ENCODE measurements around the gene CCNL2.

Gene CCNL2

DNA sequence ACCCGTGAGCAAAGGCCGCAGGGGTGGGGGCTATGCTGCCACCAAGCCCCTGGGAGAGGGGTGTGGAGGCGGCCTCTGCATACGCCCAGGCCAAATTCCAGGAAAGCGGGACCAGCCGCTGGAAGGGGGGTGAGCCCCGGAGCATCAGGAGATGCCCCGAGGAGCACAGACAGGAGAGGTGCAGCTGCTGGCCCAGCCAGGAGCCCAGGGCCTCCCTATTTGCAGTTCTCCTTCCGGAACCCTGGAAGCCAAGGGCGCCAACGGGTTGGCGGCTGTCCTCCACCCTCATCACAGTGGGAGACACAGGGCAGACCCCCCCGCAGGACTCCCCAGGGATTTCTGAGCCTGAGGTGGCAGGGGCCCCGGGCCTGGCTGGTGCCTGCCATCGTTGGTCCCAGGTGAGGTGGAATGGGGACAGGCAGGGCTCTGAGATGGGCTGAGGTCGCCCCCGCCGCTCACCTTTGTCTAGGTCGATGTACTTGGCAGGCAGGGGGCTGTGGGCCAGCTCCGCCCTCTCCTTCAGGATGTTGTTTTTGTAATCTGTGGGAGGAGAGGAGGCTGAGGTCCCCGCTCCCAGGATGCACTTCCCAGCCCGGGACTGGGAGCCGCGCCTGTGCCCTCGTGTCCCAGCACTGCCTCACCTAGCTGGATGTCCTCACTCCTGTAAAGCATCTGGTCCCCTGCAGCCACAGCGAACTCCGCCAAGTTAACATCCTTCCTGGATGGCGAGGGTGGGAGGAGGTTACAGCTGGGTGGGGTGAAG is 45.6 kb downstream of the CCNL2 start:
- no peak for DNase-seq (ENCODE audit: low read depth)
- H3K4me3 ChIP-seq (replicated peaks; ENCODE audit: low read depth, low read length): no peak overlapping the region
- TF ChIP-seq, protein P1, sequence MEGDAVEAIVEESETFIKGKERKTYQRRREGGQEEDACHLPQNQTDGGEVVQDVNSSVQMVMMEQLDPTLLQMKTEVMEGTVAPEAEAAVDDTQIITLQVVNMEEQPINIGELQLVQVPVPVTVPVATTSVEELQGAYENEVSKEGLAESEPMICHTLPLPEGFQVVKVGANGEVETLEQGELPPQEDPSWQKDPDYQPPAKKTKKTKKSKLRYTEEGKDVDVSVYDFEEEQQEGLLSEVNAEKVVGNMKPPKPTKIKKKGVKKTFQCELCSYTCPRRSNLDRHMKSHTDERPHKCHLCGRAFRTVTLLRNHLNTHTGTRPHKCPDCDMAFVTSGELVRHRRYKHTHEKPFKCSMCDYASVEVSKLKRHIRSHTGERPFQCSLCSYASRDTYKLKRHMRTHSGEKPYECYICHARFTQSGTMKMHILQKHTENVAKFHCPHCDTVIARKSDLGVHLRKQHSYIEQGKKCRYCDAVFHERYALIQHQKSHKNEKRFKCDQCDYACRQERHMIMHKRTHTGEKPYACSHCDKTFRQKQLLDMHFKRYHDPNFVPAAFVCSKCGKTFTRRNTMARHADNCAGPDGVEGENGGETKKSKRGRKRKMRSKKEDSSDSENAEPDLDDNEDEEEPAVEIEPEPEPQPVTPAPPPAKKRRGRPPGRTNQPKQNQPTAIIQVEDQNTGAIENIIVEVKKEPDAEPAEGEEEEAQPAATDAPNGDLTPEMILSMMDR (IDR thresholded peaks at IDR 0.05; ENCODE audit: low read length, missing control alignments): no peak

DNA sequence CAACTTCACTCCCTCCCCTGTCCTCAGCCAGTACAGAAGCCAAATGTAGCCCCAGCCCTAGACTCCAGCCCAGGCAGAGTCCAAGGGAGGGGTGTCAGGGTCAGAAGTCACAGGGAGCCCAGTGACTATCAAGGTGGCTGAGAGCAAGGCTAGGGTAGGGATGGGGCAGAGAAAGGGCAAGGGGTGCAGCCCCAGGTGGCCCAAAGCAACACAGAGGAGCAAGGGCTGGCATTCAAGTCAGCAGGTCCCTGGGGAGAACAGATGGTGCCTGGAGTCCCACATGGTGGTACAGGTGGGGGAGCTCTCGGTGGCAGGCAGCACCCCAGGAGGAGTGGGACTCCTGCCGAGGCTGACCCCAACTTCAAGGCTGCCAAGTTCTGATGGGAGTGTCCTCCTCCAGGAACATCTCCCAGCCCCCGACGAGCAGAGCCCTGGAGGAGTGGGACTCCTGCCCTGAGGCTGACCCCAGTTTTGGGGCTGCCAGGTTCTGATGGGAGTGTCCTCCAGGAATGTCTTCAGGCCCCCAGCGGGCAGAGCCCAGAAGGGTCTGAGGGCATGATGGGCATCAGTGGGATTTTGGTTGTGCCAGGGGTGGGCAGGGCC is 46.2 kb downstream of the CCNL2 start:
- no peak overlapping the region for H3K4me3 ChIP-seq (replicated peaks; ENCODE audit: low read depth, low read length)
- no peak for DNase-seq (ENCODE audit: low read depth)
- TF ChIP-seq, protein P1 (IDR thresholded peaks at IDR 0.05; ENCODE audit: low read length, missing control alignments): no peak

DNA sequence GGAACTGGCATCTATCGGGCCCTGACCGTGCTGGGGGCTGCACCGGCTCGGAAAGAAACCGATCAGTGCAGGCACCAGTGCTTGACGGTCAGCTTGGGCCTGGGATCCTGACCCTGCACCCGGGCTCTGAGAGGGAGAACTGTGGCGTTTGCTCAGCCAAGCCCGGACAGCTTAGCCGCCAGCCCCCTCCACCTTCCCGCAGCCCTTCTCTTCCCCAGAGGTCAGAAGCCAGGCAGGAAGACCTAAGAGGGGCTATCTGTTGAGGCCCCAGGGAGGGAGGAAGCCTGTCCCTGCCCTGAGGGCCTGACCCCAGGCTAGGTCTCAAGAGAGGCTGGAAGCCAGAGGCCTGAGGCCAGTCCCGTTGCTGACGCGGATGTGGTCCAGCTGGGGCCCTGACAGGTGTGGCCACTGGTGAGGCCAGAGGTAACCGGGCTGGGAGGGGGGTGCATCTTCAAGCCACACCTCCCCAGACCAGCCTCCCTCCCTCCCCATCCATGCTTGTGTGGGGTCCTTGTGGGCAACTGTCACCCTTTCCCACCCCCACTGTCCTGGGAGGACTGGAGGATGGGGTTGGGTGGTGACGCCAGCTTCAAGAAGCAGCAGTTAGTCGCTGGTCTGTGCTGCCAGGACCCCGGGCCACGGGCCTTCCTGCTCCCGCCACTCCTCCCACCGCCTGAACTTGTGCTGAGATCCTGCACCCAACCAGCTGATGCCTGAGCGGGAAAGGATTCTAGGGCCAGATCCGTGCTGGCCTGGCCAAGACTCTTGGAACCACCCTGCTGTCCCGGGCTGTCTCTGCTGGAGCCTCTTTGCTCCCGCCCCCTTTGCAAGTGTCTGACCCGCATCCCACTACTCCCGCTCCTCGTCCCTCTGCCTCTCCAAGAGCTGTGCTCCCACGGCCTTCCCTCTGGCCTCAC is 47.4 kb downstream of the CCNL2 start:
- DNase-seq (ENCODE audit: low read depth): no peak
- H3K4me3 ChIP-seq (replicated peaks; ENCODE audit: low read depth, low read length): no peak overlapping the region
- TF ChIP-seq, protein P1 (IDR thresholded peaks at IDR 0.05; ENCODE audit: low read length, missing control alignments): no peak

DNA sequence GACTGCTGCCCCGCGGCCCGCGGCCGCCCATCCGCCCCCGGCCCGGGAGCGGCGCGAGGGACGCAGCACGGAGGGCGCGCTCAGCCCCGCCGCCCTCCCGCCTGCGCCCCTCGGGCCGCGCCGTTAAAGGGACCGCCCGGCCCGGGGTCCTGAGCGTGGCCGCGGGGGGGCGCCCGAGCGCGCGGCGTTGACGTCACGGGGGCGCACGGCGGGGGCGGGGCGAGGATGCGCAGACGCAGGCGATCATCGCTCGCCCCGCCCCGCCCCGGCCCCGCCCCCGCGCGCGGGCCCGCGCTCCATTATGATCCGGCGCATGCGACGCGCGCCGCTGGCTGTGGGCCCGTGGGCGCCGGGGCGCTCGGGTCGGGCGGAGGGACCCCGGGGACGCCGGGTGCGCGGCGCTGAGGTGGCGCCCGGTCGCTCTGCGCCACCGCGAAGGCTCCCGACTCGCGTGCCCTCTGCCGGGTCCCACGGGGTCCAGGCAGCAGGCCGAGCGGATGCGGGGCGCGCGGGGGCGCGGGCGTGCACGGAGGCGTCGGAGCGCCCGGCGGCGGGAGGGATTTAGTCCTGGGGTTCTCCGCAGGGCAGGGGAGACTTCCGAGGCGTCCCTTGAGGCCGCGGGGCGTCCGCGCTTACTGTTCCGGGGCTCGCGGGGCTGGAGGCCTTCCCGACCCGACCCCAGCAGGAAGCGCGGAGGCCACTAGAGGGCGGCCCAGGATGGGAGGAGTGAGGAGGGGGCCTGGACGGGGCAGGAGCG is 49.7 kb downstream of the CCNL2 start, which contains the start of gene DVL1:
DVL1 (minus strand) TSS at position 163 of the 757 bp plus-strand sequence. CDS start 353 bp downstream, outside the sequence.
- TF ChIP-seq, protein P1 (IDR thresholded peaks at IDR 0.05; ENCODE audit: low read length, missing control alignments): peak; percentile 29
- H3K4me3 ChIP-seq (replicated peaks; ENCODE audit: low read depth, low read length): peak within 1 kb of the TSS; percentile 66
- DNase-seq (ENCODE audit: low read depth): peak; percentile 53

DNA sequence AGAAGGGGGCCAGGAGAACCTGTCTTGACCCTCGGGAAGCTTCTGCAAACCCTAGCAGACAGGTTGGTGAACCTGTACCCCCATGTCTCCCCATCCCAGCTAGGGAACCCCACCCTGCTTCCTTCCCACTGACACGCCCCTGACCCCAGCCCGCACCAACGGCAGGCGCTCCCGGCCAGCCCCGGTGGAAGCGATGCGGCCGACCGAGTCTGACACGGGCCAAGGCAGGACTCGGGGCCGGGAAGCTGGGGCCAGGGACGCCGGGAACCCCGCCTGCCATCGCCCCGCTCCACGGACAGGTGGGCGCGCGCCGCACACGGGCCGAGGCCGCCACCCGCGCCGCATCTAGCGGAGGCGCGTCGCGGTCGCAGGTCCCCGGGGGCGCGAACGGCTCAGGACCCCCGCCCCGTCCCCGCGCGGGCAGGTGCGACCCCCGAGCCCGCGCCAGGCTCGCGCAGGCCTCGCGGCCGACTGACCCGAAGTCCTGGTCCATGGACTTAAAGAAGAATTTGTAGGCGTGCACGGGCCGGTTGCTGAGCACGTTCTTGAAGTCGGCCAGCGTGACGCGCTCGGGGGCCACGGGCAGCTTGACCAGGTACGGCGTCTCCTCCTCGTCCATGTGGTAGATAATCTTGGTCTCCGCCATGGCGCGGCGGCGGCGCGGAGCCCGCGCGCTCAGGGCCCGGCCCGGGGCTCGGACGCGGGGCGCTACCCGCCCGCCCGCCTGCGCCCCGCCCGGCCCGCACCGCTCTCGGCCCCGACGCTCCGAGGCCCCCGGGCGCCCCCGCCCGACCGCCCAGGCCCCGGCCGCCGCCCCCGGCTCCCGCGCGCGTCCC is 50.5 kb downstream of the CCNL2 start:
- H3K4me3 ChIP-seq (replicated peaks; ENCODE audit: low read depth, low read length): peak overlapping the region; percentile 66
- TF ChIP-seq, protein P1 (IDR thresholded peaks at IDR 0.05; ENCODE audit: low read length, missing control alignments): no peak
- peak; percentile 50 for DNase-seq (ENCODE audit: low read depth)

All from fibroblast of pulmonary artery (primary cell).